ENCODE measurements around the gene ACTR1B.

GRCh38 chr2:97701186-97701585 lies 37.3 kb upstream of the ACTR1B start:
- TF ChIP-seq EZH2phosphoT487 (IDR thresholded peaks at IDR 0.05; ENCODE audit: insufficient read depth, low read depth) (no peak), EZH2 (IDR thresholded peaks at IDR 0.05; ENCODE audit: insufficient read depth, poor library complexity, severe bottlenecking) (no peak)
